GM18505 (cell line): ENCODE measurements around the gene C5orf58.

ENCODE experiments used
- ATAC-seq: cut with Tn5 transposase; IDR thresholded peaks from one replicate; pipeline ENCODE4 v1.9.1; 2021; ENCODE audit not compliant: unreplicated experiment
- POLR2A ChIP-seq: IDR thresholded peaks from 4 replicates; pipeline ENCODE4 v1.6.1; 2011; ENCODE audit warnings: borderline replicate concordance; ENCODE audit not compliant: insufficient read depth, insufficient read length; ENCODE audit errors: extremely low read depth

C5orf58 gene

DNA sequence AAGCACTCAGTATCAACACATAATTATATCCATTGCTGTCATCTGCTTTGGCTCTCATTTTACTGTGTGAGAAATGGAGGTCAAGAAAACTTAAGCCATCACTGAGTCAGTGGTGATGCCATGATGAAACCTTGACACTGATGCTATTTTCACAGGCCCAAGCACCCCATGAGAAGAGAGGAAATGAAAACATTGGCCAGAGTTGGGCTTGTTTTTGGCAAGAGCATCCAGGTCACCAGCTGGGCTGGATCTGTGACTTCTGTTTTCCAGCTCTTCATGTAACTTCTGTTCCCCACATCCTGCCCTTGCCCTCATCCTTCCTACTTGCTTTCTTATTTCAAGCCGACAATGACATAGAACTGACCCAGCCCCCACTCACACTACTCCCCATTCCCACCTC is 54.7 kb downstream of the C5orf58 start:
- TF ChIP-seq POLR2A, result no peak
- ATAC-seq, result no peak

DNA sequence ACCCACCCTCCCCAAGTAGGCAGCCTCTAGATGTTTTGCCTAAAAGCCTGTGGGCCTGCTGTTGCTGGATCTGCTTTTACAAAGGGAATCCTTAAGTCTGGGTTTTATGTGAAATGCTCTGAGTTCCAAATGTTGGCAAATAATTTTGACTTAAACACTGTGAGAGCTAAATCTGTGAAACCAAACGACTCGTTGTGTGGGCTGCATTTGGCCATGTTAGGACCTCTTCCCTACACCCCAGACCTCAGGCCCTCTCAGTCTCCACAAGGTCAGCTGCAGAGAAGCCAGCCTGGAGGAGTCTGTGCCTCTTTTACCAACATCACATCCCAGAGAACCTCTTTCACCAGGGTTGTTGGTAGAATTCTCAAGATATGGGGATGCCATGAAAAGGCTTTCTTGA is 55.4 kb downstream of the C5orf58 start:
- no peak for ATAC-seq
- TF ChIP-seq POLR2A, result no peak

DNA sequence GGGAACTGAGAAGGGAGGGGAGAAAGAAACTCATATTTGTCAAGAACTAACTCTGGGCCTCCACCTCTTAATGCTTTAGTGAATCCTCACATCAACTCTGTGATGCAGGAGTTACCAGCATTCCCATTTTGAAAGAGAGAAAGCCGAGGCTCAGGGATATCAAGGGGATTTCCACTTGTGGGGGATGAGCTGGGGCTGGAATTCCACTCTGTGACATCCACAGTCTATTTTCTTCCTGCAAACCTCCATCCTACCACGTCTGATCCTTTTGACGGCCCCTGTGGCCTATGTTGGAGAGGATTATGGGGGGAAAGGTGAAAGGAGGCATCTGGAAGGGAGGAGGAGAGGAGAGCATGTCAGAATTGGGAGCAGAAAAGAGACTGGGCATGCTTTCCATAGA is 55.8 kb downstream of the C5orf58 start:
- ATAC-seq, result no peak
- no peak for TF ChIP-seq POLR2A

DNA sequence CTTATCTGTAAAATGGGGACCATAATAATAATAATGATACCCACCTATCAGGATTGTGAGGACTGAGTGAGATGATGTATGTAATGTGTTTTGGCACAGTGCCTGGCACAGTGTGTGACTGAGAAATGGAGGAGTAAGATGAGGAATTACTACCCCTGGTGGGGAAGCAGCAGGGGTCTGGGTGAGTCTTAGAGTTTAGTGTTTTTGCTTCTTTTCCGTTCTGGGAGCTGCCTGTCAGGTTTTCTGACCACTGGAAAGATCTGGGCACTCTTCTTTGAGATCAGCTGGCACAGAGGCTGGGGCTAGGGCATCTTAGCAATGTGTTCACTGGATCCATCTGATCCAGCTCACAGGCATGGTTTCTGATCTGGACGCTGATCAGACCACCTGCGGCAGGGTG is 56.3 kb downstream of the C5orf58 start:
- no peak for TF ChIP-seq POLR2A
- no peak for ATAC-seq

DNA sequence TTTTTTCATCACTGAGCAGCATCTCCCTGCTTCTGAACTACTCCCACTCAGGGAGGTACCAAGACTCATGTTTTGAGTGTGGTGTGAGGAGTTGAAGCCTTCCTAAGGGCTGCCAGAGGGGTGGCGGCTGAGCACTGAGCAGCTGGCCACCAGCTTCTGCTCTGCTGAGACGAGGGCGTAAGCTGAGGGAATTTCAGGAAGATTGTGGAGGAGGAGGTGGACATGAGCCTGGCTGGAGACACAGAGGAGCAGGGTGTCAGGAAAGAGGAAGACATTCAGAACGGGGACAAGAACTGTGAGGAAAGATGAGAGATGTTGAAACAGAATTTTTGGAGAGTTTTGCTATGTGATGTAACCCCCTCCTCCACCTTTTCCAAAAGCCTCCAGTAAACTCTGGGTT is 57.0 kb downstream of the C5orf58 start:
- TF ChIP-seq POLR2A, result no peak
- no peak for ATAC-seq

DNA sequence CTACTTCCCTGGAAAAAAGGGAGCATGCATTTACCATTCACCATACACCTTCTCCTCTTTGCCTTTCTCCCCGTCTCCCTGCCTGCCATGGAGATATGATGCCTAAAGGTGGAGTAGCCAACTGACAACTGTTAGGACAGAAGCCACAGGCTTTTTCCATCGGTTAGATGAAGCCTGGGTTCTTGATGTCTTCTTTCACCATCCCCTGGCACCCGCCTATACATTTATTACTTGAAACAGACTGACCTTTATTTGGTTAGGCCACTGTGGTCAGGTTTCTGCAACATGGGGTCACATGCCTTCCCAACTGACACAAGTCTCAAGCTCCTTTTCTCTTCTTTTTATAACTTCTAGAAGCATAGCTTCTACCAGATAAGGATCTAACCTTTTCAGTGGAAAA is 57.7 kb downstream of the C5orf58 start:
- no peak for ATAC-seq
- TF ChIP-seq POLR2A, result no peak

DNA sequence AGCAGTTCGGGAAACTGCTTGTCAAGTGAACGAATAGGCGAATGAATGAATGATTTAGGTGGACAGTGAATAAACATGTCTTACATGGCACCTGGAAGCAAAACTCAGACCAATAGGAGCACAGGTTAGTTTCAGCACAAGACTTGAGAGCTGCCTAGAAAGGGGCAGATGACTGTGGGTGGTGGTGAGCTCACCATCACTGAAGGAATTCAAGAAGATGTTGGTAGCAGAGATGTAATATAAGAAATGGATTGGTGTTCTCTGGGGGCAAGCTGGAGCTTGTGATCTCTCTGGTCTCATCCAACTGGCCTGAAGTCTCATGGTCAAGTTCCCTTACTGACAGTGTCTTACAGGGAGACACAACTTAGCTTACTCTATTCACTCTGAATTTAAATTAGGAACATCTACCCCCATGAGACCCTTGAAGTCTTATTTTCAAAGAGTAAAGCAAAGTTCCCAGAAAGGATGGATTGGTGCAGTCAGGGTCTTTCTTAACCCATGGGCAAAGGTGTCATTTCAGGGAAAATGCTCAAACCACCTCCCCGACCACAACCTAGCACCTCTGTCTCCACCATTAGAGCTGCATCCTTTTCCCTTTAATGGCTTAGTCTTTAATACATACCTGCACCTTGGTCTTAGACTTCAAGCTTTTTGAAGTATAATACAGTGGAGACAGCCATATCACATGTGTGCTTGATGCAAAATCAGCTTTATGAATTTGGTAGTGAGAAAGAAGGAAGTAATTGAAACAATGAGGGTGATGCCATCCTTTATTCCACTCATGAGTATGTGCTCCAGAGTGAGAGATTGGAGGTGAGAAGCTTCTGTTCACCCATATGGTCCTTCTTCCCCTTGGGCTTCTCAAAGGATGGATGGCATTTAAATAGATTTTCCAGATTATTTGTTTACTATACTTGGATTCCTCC is 59.7 kb downstream of the C5orf58 start:
- TF ChIP-seq POLR2A, result no peak
- no peak for ATAC-seq

DNA sequence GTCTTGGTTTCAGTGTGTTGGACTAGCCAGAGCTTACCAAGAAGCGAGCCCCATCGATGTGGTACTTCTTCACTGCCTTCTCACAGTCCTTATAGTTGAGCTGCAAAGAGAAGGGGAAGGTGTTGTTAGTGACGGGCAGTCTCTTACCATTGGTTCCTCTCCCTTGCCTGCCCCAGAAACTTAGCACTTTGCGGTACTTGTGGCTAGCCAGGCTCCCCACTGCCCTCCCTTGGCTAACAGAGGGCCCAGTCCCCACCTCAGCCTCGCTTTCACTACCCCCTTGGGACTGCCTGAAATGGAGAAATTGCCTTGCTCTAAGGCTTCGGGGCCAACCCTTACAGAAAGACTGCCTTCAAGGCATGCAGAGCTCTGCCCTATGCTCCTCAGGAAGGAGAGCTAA is 60.5 kb downstream of the C5orf58 start:
- ATAC-seq, result peak; percentile 87
- TF ChIP-seq POLR2A, result no peak

DNA sequence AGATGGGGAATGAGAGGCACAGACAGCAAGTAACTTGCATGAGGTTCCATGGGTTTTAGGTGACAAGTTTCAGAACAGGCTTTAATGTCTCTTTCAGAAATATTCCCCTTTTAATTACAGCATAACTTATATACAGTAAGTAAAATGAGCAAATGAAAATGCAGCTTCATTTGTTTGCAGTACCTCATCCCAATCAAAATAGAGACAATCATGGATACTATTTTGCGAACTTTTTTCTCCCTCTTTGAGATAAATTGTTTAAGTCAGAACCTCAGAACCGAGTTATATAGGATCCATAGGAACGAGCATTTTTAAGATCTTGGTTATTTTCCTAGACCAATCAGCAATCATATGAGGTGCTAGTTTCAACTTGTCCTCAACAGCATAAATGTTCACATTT is 61.3 kb downstream of the C5orf58 start:
- TF ChIP-seq POLR2A, result no peak
- no peak for ATAC-seq

DNA sequence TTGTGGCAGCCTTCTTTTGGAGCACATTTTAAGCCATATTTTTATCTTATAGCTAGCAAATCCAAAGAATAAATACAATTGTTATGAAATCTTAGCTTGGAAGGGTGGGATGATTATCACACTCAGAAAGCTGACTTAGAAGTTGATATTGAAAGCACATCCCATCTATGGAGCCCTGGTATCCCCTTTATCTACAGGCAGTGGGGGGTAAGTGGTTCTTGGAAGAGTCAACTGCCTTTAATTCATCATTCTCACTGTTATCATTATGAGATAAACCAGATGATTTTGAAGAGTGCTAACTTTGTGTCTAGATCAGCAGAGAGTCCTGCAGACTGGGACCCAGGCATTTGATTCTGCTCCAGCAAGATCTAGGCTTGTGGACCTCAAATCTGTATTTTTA is 61.8 kb downstream of the C5orf58 start:
- TF ChIP-seq POLR2A, result no peak

More for the DNA sequence above, 61.8 kb downstream of the C5orf58 start:
- no peak for ATAC-seq
